Endothelial cell of umbilical vein (primary cell): ENCODE measurements around the gene ITGA1.

Experiments
- MYC ChIP-seq: IDR thresholded peaks from one replicate; pipeline ENCODE4 v1.6.1; 2011; ENCODE audit warnings: mild to moderate bottlenecking, low read depth, low read length
- POLR2AphosphoS5 ChIP-seq: IDR thresholded peaks from 2 replicates; pipeline ENCODE4 v1.6.1; 2012; ENCODE audit warnings: low read depth, mild to moderate bottlenecking, control low read depth, low read length, moderate library complexity; ENCODE audit not compliant: insufficient read depth
- TF ChIP-seq, protein P1 (sequence below), 2 donors: IDR thresholded peaks; 1 replicate in 1 of 2; 2 replicates in 1 of 2; pipeline ENCODE4 v1.5.1; 2011; ENCODE audit warnings: low read length in 2 of 2, mild to moderate bottlenecking in 2 of 2, moderate library complexity in 2 of 2, control low read depth in 1 of 2, inconsistent platforms in 1 of 2, low read depth in 1 of 2; ENCODE audit not compliant: insufficient read depth in 1 of 2; ENCODE audit errors: extremely low read depth in 1 of 2

DNA sequence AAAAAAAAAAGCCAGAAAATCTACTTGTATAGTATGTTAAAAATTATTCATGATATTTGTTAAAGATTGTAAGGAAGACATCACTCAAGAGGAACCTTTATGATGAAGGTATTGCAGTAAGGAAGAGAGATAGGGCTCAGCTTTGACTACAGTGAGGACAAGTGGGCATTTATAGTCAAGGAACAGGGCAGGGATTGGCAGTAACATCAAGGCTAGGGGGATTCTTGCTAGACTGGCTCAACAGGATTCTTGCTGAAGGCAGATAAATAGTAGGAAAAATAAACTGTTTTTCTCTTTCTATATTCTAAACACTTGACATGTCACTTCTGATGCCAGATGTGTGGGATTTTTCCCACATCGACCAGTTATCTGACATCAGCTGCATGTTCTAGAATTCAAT is 96.7 kb downstream of the ITGA1 start:
- TF ChIP-seq POLR2AphosphoS5 (no peak), MYC (no peak)
- TF ChIP-seq, protein P1, sequence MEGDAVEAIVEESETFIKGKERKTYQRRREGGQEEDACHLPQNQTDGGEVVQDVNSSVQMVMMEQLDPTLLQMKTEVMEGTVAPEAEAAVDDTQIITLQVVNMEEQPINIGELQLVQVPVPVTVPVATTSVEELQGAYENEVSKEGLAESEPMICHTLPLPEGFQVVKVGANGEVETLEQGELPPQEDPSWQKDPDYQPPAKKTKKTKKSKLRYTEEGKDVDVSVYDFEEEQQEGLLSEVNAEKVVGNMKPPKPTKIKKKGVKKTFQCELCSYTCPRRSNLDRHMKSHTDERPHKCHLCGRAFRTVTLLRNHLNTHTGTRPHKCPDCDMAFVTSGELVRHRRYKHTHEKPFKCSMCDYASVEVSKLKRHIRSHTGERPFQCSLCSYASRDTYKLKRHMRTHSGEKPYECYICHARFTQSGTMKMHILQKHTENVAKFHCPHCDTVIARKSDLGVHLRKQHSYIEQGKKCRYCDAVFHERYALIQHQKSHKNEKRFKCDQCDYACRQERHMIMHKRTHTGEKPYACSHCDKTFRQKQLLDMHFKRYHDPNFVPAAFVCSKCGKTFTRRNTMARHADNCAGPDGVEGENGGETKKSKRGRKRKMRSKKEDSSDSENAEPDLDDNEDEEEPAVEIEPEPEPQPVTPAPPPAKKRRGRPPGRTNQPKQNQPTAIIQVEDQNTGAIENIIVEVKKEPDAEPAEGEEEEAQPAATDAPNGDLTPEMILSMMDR (IDR thresholded peaks at IDR 0.05; ENCODE audit: extremely low read depth in 1 of 2, insufficient read depth in 1 of 2, low read depth in 1 of 2, low read length in 2 of 2): no peak
